Erythroblast (primary cell): ENCODE measurements around the gene ZNF638.

Source experiments
- GATA1 ChIP-seq: IDR thresholded peaks from 2 replicates; pipeline ENCODE4 v1.6.1; 2011; ENCODE audit warnings: low read depth, mild to moderate bottlenecking, control low read depth, low read length, moderate library complexity
- POLR2A ChIP-seq: IDR thresholded peaks from 2 replicates; pipeline ENCODE4 v1.6.1; 2011; ENCODE audit warnings: mild to moderate bottlenecking, low read length

DNA sequence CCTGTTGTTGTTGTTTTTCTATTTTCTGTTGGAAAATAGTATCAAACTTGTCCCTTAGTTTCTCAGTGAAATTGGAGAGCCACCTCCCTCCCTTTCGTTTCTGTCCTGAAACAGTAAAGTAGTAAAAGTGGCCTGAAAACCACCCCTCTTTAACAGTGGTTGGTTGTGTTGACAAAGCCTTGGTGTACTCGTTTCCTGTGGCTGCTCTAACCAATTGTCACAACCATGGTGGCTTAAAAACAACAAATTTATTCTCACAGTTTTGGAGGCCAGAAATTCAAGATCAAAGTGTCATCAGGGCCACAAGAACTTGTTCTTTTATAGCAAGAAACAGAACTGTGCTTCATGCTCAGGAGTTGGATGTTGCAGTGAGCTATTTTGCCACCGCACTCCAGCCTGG lies 117.8 kb downstream of the ZNF638 start:
- TF ChIP-seq POLR2A (no peak), GATA1 (no peak)
